GM23248 (cell line): Measurements from ENCODE around the gene QPRT. TPM values are rescaled to one million over a fixed set of nuclear protein-coding genes. Genes with fewer than 3 reads are reported as not detected.
A peak's percentile ranks its signal among the peaks of the same experiment; 100 is the strongest.
"Not testable (repeated sequence)": the region's sequence is repeated elsewhere in the genome, so short reads cannot be mapped to it uniquely, and the experiment has no call there.

Experiments used
- DNase-seq: peaks from one replicate; pipeline ENCODE4 v3.0.0-alpha.2; 2015
- H2AFZ ChIP-seq: fragments of 200-600 bp; sonication (generic); 2 replicates; pipeline ENCODE4 v1.6.1; 2016; ENCODE audit warnings: antibody characterized with exemption
- H3F3A ChIP-seq: fragments of 200-600 bp; sonication (generic); 2 replicates; pipeline ENCODE4 v1.6.1; 2016; ENCODE audit warnings: mild to moderate bottlenecking, antibody characterized with exemption, mixed run types; ENCODE audit not compliant: insufficient read depth
- H3K27ac ChIP-seq: fragments of 200-600 bp; sonication (generic); 2 replicates; pipeline ENCODE4 v1.5.1; 2016; ENCODE audit warnings: mild to moderate bottlenecking
- H3K27me3 ChIP-seq: fragments of 200-600 bp; sonication (generic); replicated peaks from 2 replicates; pipeline ENCODE4 v1.6.1; 2016; ENCODE audit warnings: mild to moderate bottlenecking; ENCODE audit not compliant: insufficient read depth
- H3K36me3 ChIP-seq: fragments of 200-600 bp; sonication (generic); 2 replicates; pipeline ENCODE4 v1.6.1; 2016; ENCODE audit warnings: low read depth, mild to moderate bottlenecking
- H3K4me1 ChIP-seq: fragments of 200-600 bp; sonication (generic); 2 replicates; pipeline ENCODE4 v1.6.1; 2016; ENCODE audit warnings: mild to moderate bottlenecking; ENCODE audit not compliant: insufficient read depth
- H3K4me2 ChIP-seq: fragments of 200-600 bp; sonication (generic); one replicate; pipeline ENCODE4 v1.6.1; 2016; ENCODE audit warnings: mild to moderate bottlenecking; ENCODE audit not compliant: unreplicated experiment
- H3K4me3 ChIP-seq: fragments of 200-600 bp; sonication (generic); 2 replicates; pipeline ENCODE4 v1.5.1; 2016; ENCODE audit warnings: mild to moderate bottlenecking
- H3K79me2 ChIP-seq: fragments of 200-600 bp; sonication (generic); 2 replicates; pipeline ENCODE4 v1.6.1; 2016; ENCODE audit warnings: mild to moderate bottlenecking; ENCODE audit not compliant: insufficient read depth
- H3K9ac ChIP-seq: fragments of 200-600 bp; sonication (generic); 2 replicates; pipeline ENCODE4 v1.6.1; 2016; ENCODE audit warnings: mild to moderate bottlenecking
- H3K9me2 ChIP-seq: fragments of 200-600 bp; sonication (generic); 2 replicates; pipeline ENCODE4 v1.6.1; 2016; ENCODE audit warnings: mixed run types, mild to moderate bottlenecking, moderate library complexity; ENCODE audit not compliant: insufficient read depth
- H3K9me3 ChIP-seq: fragments of 200-600 bp; sonication (generic); one replicate; pipeline ENCODE4 v1.6.1; 2017; ENCODE audit warnings: low read depth
- H4K20me1 ChIP-seq: fragments of 200-600 bp; sonication (generic); 2 replicates; pipeline ENCODE4 v1.6.0; 2016; ENCODE audit not compliant: insufficient read depth
- EZH2 ChIP-seq: fragments of 200-600 bp; sonication (generic); IDR thresholded peaks from 2 replicates; pipeline ENCODE4 v1.6.1; 2018; ENCODE audit warnings: antibody characterized with exemption, mild to moderate bottlenecking; ENCODE audit not compliant: insufficient read depth, poor library complexity, severe bottlenecking
- EZH2phosphoT487 ChIP-seq: fragments of 200-600 bp; sonication (generic); IDR thresholded peaks from 2 replicates; pipeline ENCODE4 v1.6.1; 2018; ENCODE audit warnings: antibody characterized with exemption, moderate library complexity, mild to moderate bottlenecking, low read depth; ENCODE audit not compliant: insufficient read depth
- WGBS, 2 experiments: methylation state at CpG; one replicate each; pipeline ENCODE4 v1.1.6; 2015 to 2017; ENCODE audit warnings: low lambda C conversion rate in 2 of 2, low coverage in 1 of 2; ENCODE audit errors: missing lambda C conversion rate in 2 of 2; 5-methylcytosine and 5-hydroxymethylcytosine counted together
- in situ Hi-C: fragments of 300-500 bp; cut with MboI; formaldehyde crosslinking; loops from 2 replicates; pipeline ENCODE4 v1.15.0; 2020
- polyA plus RNA-seq: library from polyadenylated mRNA; unstranded; fragments of >200 nt; fragmentation: Nextera tagmentation; extraction: Ambion mirVana; gene quantifications from 2 replicates; pipeline ENCODE4 v1.2.1, GENCODE V29; 2016
- total RNA-seq: library from RNA; depleted of rRNA; stranded (reverse); fragments of >200 nt; shearing (Covaris generic); gene quantifications from 2 replicates; pipeline ENCODE4 v1.2.3, GENCODE V29; 2014

Gene QPRT
- total and polyA plus RNA-seq, 2 experiments from 2014 or later: 0.32 to 0.85 TPM

DNA sequence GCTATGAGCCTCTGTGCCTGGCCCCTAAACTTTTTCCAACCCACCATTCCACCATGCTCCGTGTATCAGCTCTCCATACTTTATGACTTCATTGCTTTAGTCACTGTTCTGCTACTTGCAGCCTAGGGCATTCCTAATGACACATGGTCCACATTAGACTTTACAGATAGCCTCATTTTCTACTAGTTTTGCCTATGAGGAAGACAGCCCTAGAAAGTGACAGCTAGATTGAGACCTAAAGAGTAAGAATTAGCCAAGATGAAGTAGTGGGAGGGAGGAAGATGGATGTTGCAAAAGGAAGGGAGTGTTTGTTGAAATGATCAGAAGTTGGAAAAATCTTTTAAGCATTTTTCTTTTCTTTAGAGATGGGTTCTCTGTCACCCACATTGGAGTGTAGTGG is 55.8 kb downstream of the QPRT start:
- peak; percentile 17 for DNase-seq
- Histone ChIP-seq H3K9me2 (no peaks in the 10 kb centered on the region), H2AFZ (no peak overlapping the region), H3K9me3 (no peaks in the 10 kb centered on the region), H3K36me3 (no peaks in the 10 kb centered on the region), H3K4me1 (no peaks in the 10 kb centered on the region), H3K79me2 (no peaks in the 10 kb centered on the region), H3K9ac (no peak overlapping the region), H3K27me3 (peaks cover 6% of the 10 kb centered on the region; the same call in 1 of the 2 replicates), H4K20me1 (no peaks in the 10 kb centered on the region), H3F3A (no peaks in the 10 kb centered on the region), H3K4me3 (no peak overlapping the region), H3K4me2 (no peak overlapping the region), H3K27ac (no peak overlapping the region)
- 30 to 38% methylated on average over 1 of the region's 1 CpG for WGBS, 2 experiments
- no peak for TF ChIP-seq EZH2
- TF ChIP-seq EZH2phosphoT487: no peak
- in situ Hi-C loops: no loop called here

DNA sequence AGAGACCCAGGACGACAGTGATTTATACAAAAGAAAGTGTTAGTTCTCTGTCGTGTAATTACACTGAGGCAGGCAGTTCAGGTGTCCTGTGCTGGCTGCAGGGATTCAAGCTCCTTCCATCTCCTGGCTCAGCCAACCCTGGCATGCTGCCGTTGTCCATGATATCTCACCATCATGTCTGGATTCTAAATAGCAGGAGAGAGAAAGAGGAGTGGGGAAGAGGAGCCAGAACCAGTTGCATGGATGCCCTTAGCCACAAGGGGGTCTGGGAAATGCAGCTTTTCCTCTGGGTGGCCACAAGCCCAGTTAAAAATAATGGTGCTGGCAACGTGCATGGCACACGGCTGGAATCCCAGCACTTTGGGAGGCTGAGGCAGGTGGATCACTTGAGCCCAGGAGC is 57.1 kb downstream of the QPRT start:
- H3K36me3 ChIP-seq: no peaks in the 10 kb centered on the region
- H3K4me2 ChIP-seq: no peak overlapping the region
- H2AFZ ChIP-seq: no peak overlapping the region
- no peaks in the 10 kb centered on the region for H4K20me1 ChIP-seq
- H3K79me2 ChIP-seq: no peaks in the 10 kb centered on the region
- in situ Hi-C loops: no loop called here
- no peak overlapping the region for H3K9ac ChIP-seq
- TF ChIP-seq EZH2phosphoT487: no peak
- no peak for TF ChIP-seq EZH2
- DNase-seq: no peak
- H3K4me1 ChIP-seq: no peaks in the 10 kb centered on the region
- H3K4me3 ChIP-seq: no peak overlapping the region
- H3K27ac ChIP-seq: no peak overlapping the region
- WGBS, 2 experiments: 7% methylated on average over 5 of the region's 5 CpGs
- H3K9me3 ChIP-seq: no peaks in the 10 kb centered on the region
- H3K9me2 ChIP-seq: no peaks in the 10 kb centered on the region
- H3F3A ChIP-seq: no peaks in the 10 kb centered on the region
- H3K27me3 ChIP-seq: peaks cover 6% of the 10 kb centered on the region; the same call in 1 of the 2 replicates

- in situ Hi-C loops: no loop called here
These were observed 57.8 kb downstream of the QPRT start for GRCh38 chr16:29736764-29737163.

DNA sequence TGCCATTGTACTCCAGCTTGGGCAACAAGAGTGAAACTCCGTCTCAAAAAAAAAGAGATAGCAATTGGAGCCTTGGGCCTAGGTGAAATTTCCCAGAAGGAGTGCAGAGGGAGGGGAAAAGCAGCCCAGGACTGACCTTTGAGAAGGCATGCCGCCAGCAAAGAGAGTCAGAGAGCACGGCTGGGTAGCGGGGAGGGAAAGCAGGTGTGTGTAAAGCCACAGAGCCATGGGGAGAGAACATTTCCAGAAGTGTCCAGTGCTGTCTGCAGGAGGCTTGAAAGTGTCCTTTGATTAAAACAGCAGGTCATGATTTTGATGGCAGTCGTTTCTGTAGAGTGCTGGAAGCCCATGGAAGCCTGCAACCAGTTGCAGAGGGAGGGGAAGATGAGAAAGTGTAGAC is 58.7 kb downstream of the QPRT start:
- Histone ChIP-seq H2AFZ (no peak overlapping the region), H3K4me2 (no peak overlapping the region), H3K4me3 (no peak overlapping the region), H3K27me3 (peaks cover 6% of the 10 kb centered on the region; the same call in 1 of the 2 replicates), H4K20me1 (no peaks in the 10 kb centered on the region), H3K4me1 (no peaks in the 10 kb centered on the region), H3K9me2 (no peaks in the 10 kb centered on the region), H3K36me3 (no peaks in the 10 kb centered on the region), H3F3A (no peaks in the 10 kb centered on the region), H3K79me2 (no peaks in the 10 kb centered on the region), H3K9me3 (no peaks in the 10 kb centered on the region), H3K9ac (no peak overlapping the region), H3K27ac (no peak overlapping the region)
- in situ Hi-C loops: no loop called here
- TF ChIP-seq EZH2 (no peak), EZH2phosphoT487 (no peak)
- no peak for DNase-seq
- 65% methylated on average over 5 of the region's 5 CpGs for WGBS, 2 experiments

More at GRCh38 chr16:29736764-29737163, 57.8 kb downstream of the QPRT start:
- Histone ChIP-seq H3K4me1 (no peaks in the 10 kb centered on the region), H3K79me2 (no peaks in the 10 kb centered on the region), H3K9ac (no peak overlapping the region), H3K9me2 (no peaks in the 10 kb centered on the region), H4K20me1 (no peaks in the 10 kb centered on the region), H3F3A (no peaks in the 10 kb centered on the region), H3K4me3 (no peak overlapping the region), H3K4me2 (no peak overlapping the region), H3K9me3 (no peaks in the 10 kb centered on the region), H2AFZ (no peak overlapping the region), H3K36me3 (no peaks in the 10 kb centered on the region), H3K27ac (no peak overlapping the region), H3K27me3 (peaks cover 6% of the 10 kb centered on the region; the same call in 1 of the 2 replicates)
- no peak for DNase-seq
- TF ChIP-seq EZH2 (no peak), EZH2phosphoT487 (no peak)
- WGBS, 2 experiments: 58 to 61% methylated on average over 6 of the region's 6 CpGs

GRCh38 chr16:29738514-29738913 is 59.5 kb downstream of the QPRT start:
- H4K20me1 ChIP-seq: no peaks in the 10 kb centered on the region
- H3K9me3 ChIP-seq: no peaks in the 10 kb centered on the region
- DNase-seq: no peak
- no peaks in the 10 kb centered on the region for H3F3A ChIP-seq
- H2AFZ ChIP-seq: no peak overlapping the region
- no peak for TF ChIP-seq EZH2
- no peak for TF ChIP-seq EZH2phosphoT487
- H3K79me2 ChIP-seq: no peaks in the 10 kb centered on the region
- H3K4me3 ChIP-seq: no peak overlapping the region
- no peaks in the 10 kb centered on the region for H3K4me1 ChIP-seq
- H3K27me3 ChIP-seq: peaks cover 9% of the 10 kb centered on the region; the same call in 1 of the 2 replicates
- in situ Hi-C loops: no loop called here
- H3K4me2 ChIP-seq: no peak overlapping the region
- no peaks in the 10 kb centered on the region for H3K9me2 ChIP-seq
- no peak overlapping the region for H3K27ac ChIP-seq
- H3K9ac ChIP-seq: no peak overlapping the region
- 65 to 70% methylated on average over 2 of the region's 2 CpGs for WGBS, 2 experiments
- no peaks in the 10 kb centered on the region for H3K36me3 ChIP-seq

- H3K27me3 ChIP-seq, H3F3A ChIP-seq, H3K4me3 ChIP-seq, DNase-seq, H4K20me1 ChIP-seq, H3K4me2 ChIP-seq, in situ Hi-C loops, H3K9me3 ChIP-seq, H3K79me2 ChIP-seq, H3K36me3 ChIP-seq, H2AFZ ChIP-seq, H3K9me2 ChIP-seq, H3K27ac ChIP-seq, H3K9ac ChIP-seq, H3K4me1 ChIP-seq: not testable (repeated sequence)
- 42 to 51% methylated on average over 6 of the region's 6 CpGs for WGBS, 2 experiments
These were observed 61.1 kb downstream of the QPRT start for GRCh38 chr16:29739927-29740629.

GRCh38 chr16:29740630-29741015 is 61.6 kb downstream of the QPRT start:
- DNase-seq, H3K27me3 ChIP-seq, H3K4me1 ChIP-seq, in situ Hi-C loops, H3K36me3 ChIP-seq, H3K4me2 ChIP-seq, H3K79me2 ChIP-seq, H3K27ac ChIP-seq, H2AFZ ChIP-seq, H3K9ac ChIP-seq, H3K9me2 ChIP-seq, H4K20me1 ChIP-seq, H3F3A ChIP-seq, H3K4me3 ChIP-seq, H3K9me3 ChIP-seq: not testable (repeated sequence)
- 64% methylated on average over 11 of the region's 11 CpGs for WGBS, 2 experiments
